Sigmoid colon (tissue), 4 donors: ENCODE results near the gene ODC1.

ENCODE experiments used
- EP300 ChIP-seq, 4 donors: sonication (generic); formaldehyde crosslinking; IDR thresholded peaks; one replicate each; pipeline ENCODE4 v1.6.1; 2017; ENCODE audit warnings: antibody characterized with exemption in 4 of 4
- POLR2A ChIP-seq, 2 donors: fragments of 450-650 bp; IDR thresholded peaks; one replicate each; pipeline ENCODE4 v1.6.1; 2016; ENCODE audit warnings: antibody characterized with exemption in 2 of 2, mild to moderate bottlenecking in 2 of 2, moderate library complexity in 2 of 2
- POLR2AphosphoS5 ChIP-seq, 4 donors: sonication (generic); formaldehyde crosslinking; IDR thresholded peaks; one replicate each; pipeline ENCODE4 v1.6.1; 2017; ENCODE audit warnings: antibody characterized with exemption in 4 of 4
- TF ChIP-seq, protein P1 (sequence below), 4 experiments: fragments of 450-650 bp in 3 of 4; fragments of 200-600 bp in 1 of 4; IDR thresholded peaks; one replicate each; pipeline ENCODE4 v1.5.1; 2016 to 2019; ENCODE audit warnings: antibody characterized with exemption in 4 of 4, mild to moderate bottlenecking in 3 of 4, moderate library complexity in 2 of 4

DNA sequence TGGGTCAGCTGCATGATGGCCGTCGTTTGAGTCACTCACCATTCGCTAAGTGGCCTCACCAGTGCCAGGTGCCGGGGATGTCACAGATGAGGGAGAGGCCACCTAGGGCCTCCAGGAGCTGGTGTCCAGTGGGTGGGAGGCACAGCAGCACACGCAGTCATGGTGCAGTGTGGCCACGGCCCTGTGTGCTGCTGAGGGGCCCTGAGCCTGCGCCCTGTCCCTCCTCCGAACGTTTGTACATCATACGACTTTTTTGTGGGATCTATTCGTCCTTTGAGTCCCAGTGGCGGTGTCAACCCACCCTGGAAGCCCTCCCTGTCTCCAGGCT lies 30.1 kb upstream of the ODC1 start:
- TF ChIP-seq, protein P1, sequence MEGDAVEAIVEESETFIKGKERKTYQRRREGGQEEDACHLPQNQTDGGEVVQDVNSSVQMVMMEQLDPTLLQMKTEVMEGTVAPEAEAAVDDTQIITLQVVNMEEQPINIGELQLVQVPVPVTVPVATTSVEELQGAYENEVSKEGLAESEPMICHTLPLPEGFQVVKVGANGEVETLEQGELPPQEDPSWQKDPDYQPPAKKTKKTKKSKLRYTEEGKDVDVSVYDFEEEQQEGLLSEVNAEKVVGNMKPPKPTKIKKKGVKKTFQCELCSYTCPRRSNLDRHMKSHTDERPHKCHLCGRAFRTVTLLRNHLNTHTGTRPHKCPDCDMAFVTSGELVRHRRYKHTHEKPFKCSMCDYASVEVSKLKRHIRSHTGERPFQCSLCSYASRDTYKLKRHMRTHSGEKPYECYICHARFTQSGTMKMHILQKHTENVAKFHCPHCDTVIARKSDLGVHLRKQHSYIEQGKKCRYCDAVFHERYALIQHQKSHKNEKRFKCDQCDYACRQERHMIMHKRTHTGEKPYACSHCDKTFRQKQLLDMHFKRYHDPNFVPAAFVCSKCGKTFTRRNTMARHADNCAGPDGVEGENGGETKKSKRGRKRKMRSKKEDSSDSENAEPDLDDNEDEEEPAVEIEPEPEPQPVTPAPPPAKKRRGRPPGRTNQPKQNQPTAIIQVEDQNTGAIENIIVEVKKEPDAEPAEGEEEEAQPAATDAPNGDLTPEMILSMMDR (IDR thresholded peaks at IDR 0.05): no peak
- TF ChIP-seq EP300 (IDR thresholded peaks at IDR 0.05) (no peak), POLR2A (IDR thresholded peaks at IDR 0.05) (no peak), POLR2AphosphoS5 (IDR thresholded peaks at IDR 0.05) (no peak)
